ENCODE measurements around the gene PCDHGA4.
A peak's percentile ranks its signal among the peaks of the same experiment; 100 is the strongest.
"Not testable (repeated sequence)": the region's sequence is repeated elsewhere in the genome, so short reads cannot be mapped to it uniquely, and the experiment has no call there.

The PCDHGA4 gene

GRCh38 chr5:141371572-141372475 lies 17.0 kb downstream of the PCDHGA4 start:
- Histone ChIP-seq H3K4me1 (ENCODE audit: control insufficient read depth in 1 of 2, insufficient read depth in 2 of 2, low read length in 2 of 2) (no peaks in the 10 kb centered on the region), H3K4me3 (ENCODE audit: low read depth in 1 of 2, low read length in 2 of 2) (peak overlapping the region; percentile 23 to 75), H3K9me3 (ENCODE audit: control insufficient read depth in 1 of 2, low read length in 2 of 2) (peaks cover 51 to 77% of the 10 kb centered on the region in 2 donors), H3K36me3 (ENCODE audit: control insufficient read depth in 1 of 2, insufficient read depth in 2 of 2, low read length in 2 of 2) (peaks cover 0 to 27% of the 10 kb centered on the region in 2 donors), H3K27ac (ENCODE audit: low read length) (no peak overlapping the region), H3K27me3 (ENCODE audit: low read depth, low read length) (no peaks in the 10 kb centered on the region)

GRCh38 chr5:141373673-141374317 lies 19.0 kb downstream of the PCDHGA4 start, which contains the start of gene PCDHGA6:
PCDHGA6 (plus strand) TSS chr5:141373891; CDS start chr5:141374084, 193 bp downstream.
- no peak within 1 kb of the TSS for H3K27ac ChIP-seq (ENCODE audit: low read length)
- peaks cover 0 to 32% of the 10 kb centered on the region in 2 donors for H3K36me3 ChIP-seq (ENCODE audit: control insufficient read depth in 1 of 2, insufficient read depth in 2 of 2, low read length in 2 of 2)
- H3K27me3 ChIP-seq (ENCODE audit: low read depth, low read length), result no peaks in the 10 kb centered on the region
- H3K9me3 ChIP-seq (ENCODE audit: control insufficient read depth in 1 of 2, low read length in 2 of 2), result peaks cover 45 to 81% of the 10 kb centered on the region in 2 donors
- H3K4me1 ChIP-seq (ENCODE audit: control insufficient read depth in 1 of 2, insufficient read depth in 2 of 2, low read length in 2 of 2), result no peaks in the 10 kb centered on the region
- peak within 1 kb of the TSS; percentile 34 to 75 for H3K4me3 ChIP-seq (ENCODE audit: low read depth in 1 of 2, low read length in 2 of 2)

GRCh38 chr5:141374627-141375026 lies 19.8 kb downstream of the PCDHGA4 start:
- Histone ChIP-seq H3K27me3 (ENCODE audit: low read depth, low read length) (no peaks in the 10 kb centered on the region), H3K4me1 (ENCODE audit: control insufficient read depth in 1 of 2, insufficient read depth in 2 of 2, low read length in 2 of 2) (no peaks in the 10 kb centered on the region), H3K27ac (ENCODE audit: low read length) (no peak overlapping the region), H3K36me3 (ENCODE audit: control insufficient read depth in 1 of 2, insufficient read depth in 2 of 2, low read length in 2 of 2) (peaks cover 0 to 32% of the 10 kb centered on the region in 2 donors), H3K4me3 (ENCODE audit: low read depth in 1 of 2, low read length in 2 of 2) (peak overlapping the region; percentile 34 to 75), H3K9me3 (ENCODE audit: control insufficient read depth in 1 of 2, low read length in 2 of 2) (peaks cover 48 to 83% of the 10 kb centered on the region in 2 donors)

GRCh38 chr5:141375444-141376155 lies 20.8 kb downstream of the PCDHGA4 start:
- H3K36me3 ChIP-seq (ENCODE audit: control insufficient read depth in 1 of 2, insufficient read depth in 2 of 2, low read length in 2 of 2), result peaks cover 0 to 25% of the 10 kb centered on the region in 2 donors
- peak overlapping the region in 1 of 2 donors; percentile 75 for H3K4me3 ChIP-seq (ENCODE audit: low read depth in 1 of 2, low read length in 2 of 2)
- H3K9me3 ChIP-seq (ENCODE audit: control insufficient read depth in 1 of 2, low read length in 2 of 2), result peaks cover 51 to 83% of the 10 kb centered on the region in 2 donors
- H3K4me1 ChIP-seq (ENCODE audit: control insufficient read depth in 1 of 2, insufficient read depth in 2 of 2, low read length in 2 of 2); H3K27ac ChIP-seq (ENCODE audit: low read length); H3K27me3 ChIP-seq (ENCODE audit: low read depth, low read length): not testable (repeated sequence)

- Histone ChIP-seq H3K27ac (ENCODE audit: low read length) (no peak within 1 kb of the TSS), H3K4me3 (ENCODE audit: low read depth in 1 of 2, low read length in 2 of 2) (peak within 1 kb of the TSS; percentile 45 to 73), H3K4me1 (ENCODE audit: control insufficient read depth in 1 of 2, insufficient read depth in 2 of 2, low read length in 2 of 2) (no peaks in the 10 kb centered on the region), H3K9me3 (ENCODE audit: control insufficient read depth in 1 of 2, low read length in 2 of 2) (peaks cover 61 to 82% of the 10 kb centered on the region in 2 donors), H3K27me3 (ENCODE audit: low read depth, low read length) (no peaks in the 10 kb centered on the region), H3K36me3 (ENCODE audit: control insufficient read depth in 1 of 2, insufficient read depth in 2 of 2, low read length in 2 of 2) (peaks cover 0 to 11% of the 10 kb centered on the region in 2 donors)
Measured at GRCh38 chr5:141382469-141383294, 27.9 kb downstream of the PCDHGA4 start, which contains the start of gene PCDHGA7. PCDHGA7 (plus strand) TSS chr5:141382742; CDS start chr5:141382900, 158 bp downstream.

GRCh38 chr5:141383345-141383744 lies 28.5 kb downstream of the PCDHGA4 start:
- peaks cover 0 to 11% of the 10 kb centered on the region in 2 donors for H3K36me3 ChIP-seq (ENCODE audit: control insufficient read depth in 1 of 2, insufficient read depth in 2 of 2, low read length in 2 of 2)
- peaks cover 63 to 84% of the 10 kb centered on the region in 2 donors for H3K9me3 ChIP-seq (ENCODE audit: control insufficient read depth in 1 of 2, low read length in 2 of 2)
- no peak overlapping the region for H3K27ac ChIP-seq (ENCODE audit: low read length)
- no peaks in the 10 kb centered on the region for H3K27me3 ChIP-seq (ENCODE audit: low read depth, low read length)
- peak overlapping the region; percentile 45 to 73 for H3K4me3 ChIP-seq (ENCODE audit: low read depth in 1 of 2, low read length in 2 of 2)
- no peaks in the 10 kb centered on the region for H3K4me1 ChIP-seq (ENCODE audit: control insufficient read depth in 1 of 2, insufficient read depth in 2 of 2, low read length in 2 of 2)

GRCh38 chr5:141384471-141385267 lies 29.8 kb downstream of the PCDHGA4 start:
- Histone ChIP-seq H3K4me1 (ENCODE audit: control insufficient read depth in 1 of 2, insufficient read depth in 2 of 2, low read length in 2 of 2) (no peaks in the 10 kb centered on the region), H3K36me3 (ENCODE audit: control insufficient read depth in 1 of 2, insufficient read depth in 2 of 2, low read length in 2 of 2) (peaks cover 0 to 11% of the 10 kb centered on the region in 2 donors), H3K9me3 (ENCODE audit: control insufficient read depth in 1 of 2, low read length in 2 of 2) (peaks cover 63 to 87% of the 10 kb centered on the region in 2 donors), H3K4me3 (ENCODE audit: low read depth in 1 of 2, low read length in 2 of 2) (peak overlapping the region in 1 of 2 donors; percentile 73), H3K27ac (ENCODE audit: low read length) (no peak overlapping the region), H3K27me3 (ENCODE audit: low read depth, low read length) (no peaks in the 10 kb centered on the region)

- not testable (repeated sequence) for H3K36me3 ChIP-seq (ENCODE audit: control insufficient read depth in 1 of 2, insufficient read depth in 2 of 2, low read length in 2 of 2); H3K27ac ChIP-seq (ENCODE audit: low read length); H3K27me3 ChIP-seq (ENCODE audit: low read depth, low read length); H3K4me1 ChIP-seq (ENCODE audit: control insufficient read depth in 1 of 2, insufficient read depth in 2 of 2, low read length in 2 of 2)
- Histone ChIP-seq H3K4me3 (ENCODE audit: low read depth in 1 of 2, low read length in 2 of 2) (peak within 1 kb of the TSS; percentile 38 to 73), H3K9me3 (ENCODE audit: control insufficient read depth in 1 of 2, low read length in 2 of 2) (peaks cover 69 to 94% of the 10 kb centered on the region in 2 donors)
Measured at GRCh38 chr5:141387557-141388311, 32.9 kb downstream of the PCDHGA4 start, which contains the start of gene PCDHGB4. PCDHGB4 (plus strand) TSS chr5:141387698; CDS start chr5:141387885, 187 bp downstream.

GRCh38 chr5:141388661-141389060 lies 33.8 kb downstream of the PCDHGA4 start:
- H3K27me3 ChIP-seq (ENCODE audit: low read depth, low read length), result no peaks in the 10 kb centered on the region
- peaks cover 0 to 7% of the 10 kb centered on the region in 2 donors for H3K36me3 ChIP-seq (ENCODE audit: control insufficient read depth in 1 of 2, insufficient read depth in 2 of 2, low read length in 2 of 2)
- peak overlapping the region; percentile 38 to 73 for H3K4me3 ChIP-seq (ENCODE audit: low read depth in 1 of 2, low read length in 2 of 2)
- H3K9me3 ChIP-seq (ENCODE audit: control insufficient read depth in 1 of 2, low read length in 2 of 2), result peaks cover 72 to 94% of the 10 kb centered on the region in 2 donors
- H3K27ac ChIP-seq (ENCODE audit: low read length), result no peak overlapping the region
- H3K4me1 ChIP-seq (ENCODE audit: control insufficient read depth in 1 of 2, insufficient read depth in 2 of 2, low read length in 2 of 2), result no peaks in the 10 kb centered on the region

All from muscle layer of duodenum (tissue), 2 donors.